K562 (cell line): Measurements from ENCODE around the gene GALNT9. TPM values are rescaled to one million over a fixed set of nuclear protein-coding genes. Genes with fewer than 3 reads are reported as not detected.
A peak's percentile ranks its signal among the peaks of the same experiment; 100 is the strongest.

ENCODE experiments used
- ATAC-seq: fragments of 200-7000 bp; cut with Tn5 transposase; 3 replicates; pipeline ENCODE4 v1.9.1; 2020; ENCODE audit warnings: moderate library complexity
- BruUV-seq: library from RNA; stranded (reverse); fragments of 400-500 nt; replicated peaks from 2 replicates; lab custom pipeline; 2021; lab: Mats Ljungman, UMichigan
- CTCF ChIA-PET: fragments of 300-600 bp; formaldehyde crosslinking; extraction: SDS; loops from one replicate; lab custom pipeline; 2021; ENCODE audit warnings: low intra/inter-chr PET ratio; lab: Yijun Ruan, JAX
- POLR2A ChIA-PET: fragments of 300-600, 350-650 bp; sonication (Branson Sonifier 250); formaldehyde crosslinking; extraction: SDS; loops from one replicate; lab custom pipeline; 2021; ENCODE audit warnings: antibody characterized with exemption, inconsistent platforms; lab: Yijun Ruan, JAX
- DNase-seq, 4 experiments: peaks; one replicate each; pipeline versions ENCODE4 v3.0.0 to v3.0.0-alpha.2; 2011 to 2018; ENCODE audit warnings: low spot score in 3 of 4, mixed read lengths in 3 of 4; ENCODE audit errors: extremely low read depth in 1 of 4
- FAIRE-seq: peaks from 2 replicates; lab custom pipeline; 2011; peaks lifted over from hg19 to GRCh38; lab: Jason Lieb, UNC
- H2AFZ ChIP-seq: 2 replicates; pipeline ENCODE4 v1.6.0; 2011; ENCODE audit warnings: low read depth, low read length, control low read depth, inconsistent platforms
- H3K27ac ChIP-seq: fragments of 200-600 bp; 3 replicates; pipeline ENCODE4 v1.8.0; 2011; ENCODE audit warnings: low read depth, mild to moderate bottlenecking, control low read depth, inconsistent platforms, low read length, moderate library complexity, mixed read lengths; ENCODE audit errors: extremely low read depth
- H3K27me3 ChIP-seq, 2 experiments: fragments of 300-600 bp in 1 of 2; 2 replicates in 1 of 2; 3 replicates in 1 of 2; pipeline versions ENCODE4 v1.6.0 to v1.8.0; 2011; ENCODE audit warnings: inconsistent platforms in 2 of 2, low read length in 2 of 2, mild to moderate bottlenecking in 1 of 2, mixed read lengths in 1 of 2, moderate library complexity in 1 of 2; ENCODE audit not compliant: control insufficient read depth in 2 of 2, insufficient read depth in 2 of 2
- H3K36me3 ChIP-seq: fragments of 300-600 bp; 3 replicates; pipeline ENCODE4 v1.8.0; 2011; ENCODE audit warnings: mild to moderate bottlenecking, low read length, inconsistent platforms; ENCODE audit not compliant: control insufficient read depth, insufficient read depth
- H3K4me1 ChIP-seq, 2 experiments: fragments of 200-600 bp in 1 of 2; replicated peaks in 1 of 2; 2 replicates in 1 of 2; 3 replicates in 1 of 2; pipeline versions ENCODE4 v1.5.1 to v1.8.0; 2011; ENCODE audit warnings: inconsistent platforms in 2 of 2, low read length in 2 of 2, mild to moderate bottlenecking in 1 of 2, mixed read lengths in 1 of 2, moderate library complexity in 1 of 2; ENCODE audit not compliant: control insufficient read depth in 2 of 2, insufficient read depth in 2 of 2
- H3K4me2 ChIP-seq: 2 replicates; pipeline ENCODE4 v1.6.1; 2011; ENCODE audit warnings: low read length, control low read depth, inconsistent platforms, mixed read lengths; ENCODE audit not compliant: insufficient read depth
- H3K4me3 ChIP-seq: fragments of 200-600 bp; sonication (generic), shearing (Covaris generic); 2 replicates; pipeline ENCODE4 v1.5.1; 2016; ENCODE audit warnings: control low read depth, inconsistent platforms
- H3K79me2 ChIP-seq: fragments of 200-600 bp; 3 replicates; pipeline ENCODE4 v1.8.0; 2011; ENCODE audit warnings: low read length, inconsistent platforms; ENCODE audit not compliant: control insufficient read depth, insufficient read depth
- H3K9ac ChIP-seq, 2 experiments: 2 replicates each; pipeline versions ENCODE4 v1.6.0 to v1.6.1; 2011; ENCODE audit warnings: low read depth in 2 of 2, low read length in 2 of 2, control low read depth in 1 of 2, inconsistent platforms in 1 of 2, mild to moderate bottlenecking in 1 of 2, mixed read lengths in 1 of 2; ENCODE audit not compliant: insufficient read depth in 1 of 2
- H3K9me1 ChIP-seq: one replicate; pipeline ENCODE4 v1.6.0; 2011; ENCODE audit warnings: inconsistent platforms, mild to moderate bottlenecking, low read length, moderate library complexity; ENCODE audit not compliant: control insufficient read depth, insufficient read depth
- H3K9me3 ChIP-seq: replicated peaks from 2 replicates; pipeline ENCODE4 v1.5.1; 2011; ENCODE audit warnings: low read depth, low read length, inconsistent platforms; ENCODE audit not compliant: control insufficient read depth, insufficient read depth
- H4K20me1 ChIP-seq: replicated peaks from 2 replicates; pipeline ENCODE4 v1.6.1; 2011; ENCODE audit warnings: low read length, inconsistent platforms, mixed read lengths; ENCODE audit not compliant: control insufficient read depth, insufficient read depth
- ATF1 ChIP-seq, 2 experiments: fragments of 450-650 bp in 1 of 2; IDR thresholded peaks; 2 replicates each; pipeline ENCODE4 v1.6.1; 2016; ENCODE audit warnings: missing compliant biosample characterization in 1 of 2, missing genetic modification characterization in 1 of 2
- CBX2 ChIP-seq: fragments of 200-600 bp; sonication (generic); IDR thresholded peaks from one replicate; pipeline ENCODE4 v1.6.1; 2012; ENCODE audit warnings: mild to moderate bottlenecking, low read length, inconsistent platforms; ENCODE audit not compliant: insufficient read depth, poor library complexity, severe bottlenecking
- CREB1 ChIP-seq, 2 experiments: sonication (generic) in 1 of 2; formaldehyde crosslinking in 1 of 2; IDR thresholded peaks; 2 replicates each; pipeline versions ENCODE4 v1.6.1 to v1.8.0; 2012 to 2022; ENCODE audit warnings: inconsistent platforms in 1 of 2, mild to moderate bottlenecking in 1 of 2, missing genetic modification reagents in 1 of 2, moderate library complexity in 1 of 2
- CREM ChIP-seq: IDR thresholded peaks from 2 replicates; pipeline ENCODE4 v1.6.1; 2014; ENCODE audit warnings: antibody characterized with exemption, low read depth
- EGR1 ChIP-seq: fragments of 450-650 bp; conservative IDR thresholded peaks from 2 replicates; pipeline ENCODE4 v1.6.1; 2017; ENCODE audit warnings: mild to moderate bottlenecking
- EWSR1 ChIP-seq: fragments of 450-650 bp; IDR thresholded peaks from 2 replicates; pipeline ENCODE4 v1.6.1; 2018; ENCODE audit warnings: borderline replicate concordance, mild to moderate bottlenecking, low read depth, moderate library complexity; ENCODE audit not compliant: partially characterized antibody
- FOXA1 ChIP-seq: fragments of 450-650 bp; IDR thresholded peaks from 2 replicates; pipeline ENCODE4 v1.6.1; 2016; ENCODE audit warnings: mild to moderate bottlenecking, borderline replicate concordance
- MAFG ChIP-seq: fragments of 450-650 bp; conservative IDR thresholded peaks from 2 replicates; pipeline ENCODE4 v1.6.1; 2016; ENCODE audit warnings: missing genetic modification characterization, missing compliant biosample characterization
- NR2F6 ChIP-seq: fragments of 450-650 bp; formaldehyde crosslinking; IDR thresholded peaks from 2 replicates; pipeline ENCODE4 v1.4.0; 2020; ENCODE audit warnings: mild to moderate bottlenecking
- RBM15 ChIP-seq: fragments of 200-400 bp; formaldehyde crosslinking; IDR thresholded peaks from 2 replicates; pipeline ENCODE4 v1.6.1; 2018; ENCODE audit warnings: mild to moderate bottlenecking, low read length, moderate library complexity; ENCODE audit not compliant: insufficient read depth
- SP2 ChIP-seq: IDR thresholded peaks from 2 replicates; pipeline ENCODE4 v1.6.1; 2011; ENCODE audit warnings: mild to moderate bottlenecking, low read depth, low read length, moderate library complexity; ENCODE audit not compliant: poor library complexity, severe bottlenecking; ENCODE audit errors: extremely low read depth
- ZC3H11A ChIP-seq: IDR thresholded peaks from 2 replicates; pipeline ENCODE4 v1.6.1; 2012; ENCODE audit warnings: low read depth, low read length, improper control_type of control experiment
- ZNF121 ChIP-seq: sonication (generic); formaldehyde crosslinking; conservative IDR thresholded peaks from 2 replicates; pipeline ENCODE4 v1.8.0; 2022; ENCODE audit warnings: missing genetic modification reagents
- WGBS: fragments of 100-300 bp; shearing (Covaris generic); methylation state at CpG from one replicate; pipeline ENCODE4 v1.1.6; 2016; ENCODE audit warnings: low coverage, mixed read lengths; ENCODE audit not compliant: insufficient coverage; ENCODE audit errors: missing lambda C conversion rate; 5-methylcytosine and 5-hydroxymethylcytosine counted together
- in situ Hi-C: fragments of 300-500 bp; cut with MboI; formaldehyde crosslinking; loops from 4 replicates; pipeline ENCODE4 v1.15.0; 2018; ENCODE audit warnings: inconsistent platforms, mixed read lengths
- intact Hi-C: fragments of 100-400 bp; cut with micrococcal nuclease; formaldehyde crosslinking; loops from 2 replicates; pipeline ENCODE4 v1.14.2; 2022
- polyA plus RNA-seq, 8 experiments: library from polyadenylated mRNA; depleted of rRNA in 4 of 8; stranded (reverse) in 5 of 8; unstranded in 3 of 8; fragments of >200 nt; fragmentation: Nextera tagmentation in 2 of 8; fragmentation: Illumina TruSeq in 1 of 8; extraction: Ambion mirVana in 2 of 8; extraction: Trizol in 1 of 8; gene quantifications; 2 replicates each; pipeline versions ENCODE4 v1.2.1 to v1.2.3, GENCODE V29; 2011 to 2014; ENCODE audit warnings: inconsistent platforms in 1 of 8, missing spikeins in 1 of 8
- total RNA-seq, 7 experiments: library from RNA; depleted of rRNA in 6 of 7; stranded (reverse); fragments of >200 nt in 6 of 7; fragmentation: Illumina TruSeq in 2 of 7; extraction: Trizol in 2 of 7; gene quantifications; 2 replicates each; pipeline versions ENCODE4 v1.2.1 to v1.2.3, GENCODE V29; 2011 to 2021; ENCODE audit warnings: low replicate concordance in 1 of 7
- TF ChIP-seq, protein P1 (sequence below): fragments of 250-450 bp; sonication (Bioruptor Pico); IDR thresholded peaks from 2 replicates; pipeline ENCODE4 v1.4.0; 2020; ENCODE audit warnings: mild to moderate bottlenecking, moderate library complexity
- TF ChIP-seq, protein P2 (sequence below): fragments of 450-650 bp; IDR thresholded peaks from 2 replicates; pipeline ENCODE4 v1.7.0; 2016; ENCODE audit warnings: borderline replicate concordance
- TF ChIP-seq, protein P3 (sequence below): fragments of 250-450 bp; sonication (Bioruptor Pico); IDR thresholded peaks from 2 replicates; pipeline ENCODE4 v1.5.0; 2021

The GALNT9 gene
- total and polyA plus RNA-seq, 9 of the 15 experiments (the other 6 are each of a cell fraction or from before 2014, with no cell fraction given), result not detected

DNA sequence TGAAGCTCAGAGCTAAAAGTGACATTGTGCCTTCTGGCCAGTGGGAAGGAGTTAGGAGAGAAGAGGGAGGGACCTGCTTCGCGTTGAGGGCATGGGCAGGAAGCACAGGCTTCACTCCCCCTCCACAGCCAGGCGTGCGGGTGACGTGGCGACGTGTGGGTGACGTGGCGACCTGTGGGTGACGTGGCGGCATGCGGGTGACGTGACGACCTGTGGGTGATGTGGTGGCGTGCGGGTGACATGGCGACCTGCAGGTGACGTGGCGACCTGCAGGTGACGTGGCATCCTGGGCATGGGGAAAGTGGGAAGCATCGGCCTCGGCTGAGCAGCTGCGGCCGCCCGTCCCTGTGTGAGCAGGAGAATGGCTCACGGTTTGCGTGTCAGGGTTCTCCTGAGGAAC, 8.2 kb upstream of the GALNT9 start:
- Histone ChIP-seq H3K4me2 (no peak overlapping the region), H3K4me3 (no peak overlapping the region), H3K36me3 (no peaks in the 10 kb centered on the region), H3K27me3 (peaks cover 33 to 90% of the 10 kb centered on the region in 2 experiments; a peak in 4 of 5 replicates), H4K20me1 (peaks cover 13% of the 10 kb centered on the region; the same call in 1 of the 2 replicates), H3K9ac (no peak overlapping the region), H3K9me3 (no peaks in the 10 kb centered on the region; the same call in 1 of the 2 replicates), H3K27ac (no peak overlapping the region), H3K79me2 (no peaks in the 10 kb centered on the region), H3K9me1 (no peaks in the 10 kb centered on the region), H2AFZ (no peak overlapping the region), H3K4me1 (peaks cover 0 to 13% of the 10 kb centered on the region in 2 experiments; a peak in 1 of 5 replicates)
- POLR2A ChIA-PET, result no interaction called here
- CTCF ChIA-PET, result no interaction called here
- FAIRE-seq, result no peak
- DNase-seq, result peak in 1 of 4 experiments; percentile 23
- intact Hi-C loops (no loop called here), in situ Hi-C loops (no loop called here)
- no peak for ATAC-seq
- BruUV-seq, result no TSS peak
- 14% methylated on average over 26 of the region's 27 CpGs for WGBS
- peak; percentile 80 for TF ChIP-seq CREB1 (IDR thresholded peaks at IDR 0.05)
- TF ChIP-seq CREB1 (CRISPR knock-in tag; IDR thresholded peaks at IDR 0.05), result peak; percentile 81
- TF ChIP-seq EWSR1, result no peak
- TF ChIP-seq MAFG (tag), result no peak
- TF ChIP-seq SP2, result no peak
- TF ChIP-seq ATF1 (CRISPR knock-in tag; IDR thresholded peaks at IDR 0.05), result no peak
- peak; percentile 75 for TF ChIP-seq ATF1 (tag; IDR thresholded peaks at IDR 0.05)
- TF ChIP-seq FOXA1, result no peak
- TF ChIP-seq, protein P1, sequence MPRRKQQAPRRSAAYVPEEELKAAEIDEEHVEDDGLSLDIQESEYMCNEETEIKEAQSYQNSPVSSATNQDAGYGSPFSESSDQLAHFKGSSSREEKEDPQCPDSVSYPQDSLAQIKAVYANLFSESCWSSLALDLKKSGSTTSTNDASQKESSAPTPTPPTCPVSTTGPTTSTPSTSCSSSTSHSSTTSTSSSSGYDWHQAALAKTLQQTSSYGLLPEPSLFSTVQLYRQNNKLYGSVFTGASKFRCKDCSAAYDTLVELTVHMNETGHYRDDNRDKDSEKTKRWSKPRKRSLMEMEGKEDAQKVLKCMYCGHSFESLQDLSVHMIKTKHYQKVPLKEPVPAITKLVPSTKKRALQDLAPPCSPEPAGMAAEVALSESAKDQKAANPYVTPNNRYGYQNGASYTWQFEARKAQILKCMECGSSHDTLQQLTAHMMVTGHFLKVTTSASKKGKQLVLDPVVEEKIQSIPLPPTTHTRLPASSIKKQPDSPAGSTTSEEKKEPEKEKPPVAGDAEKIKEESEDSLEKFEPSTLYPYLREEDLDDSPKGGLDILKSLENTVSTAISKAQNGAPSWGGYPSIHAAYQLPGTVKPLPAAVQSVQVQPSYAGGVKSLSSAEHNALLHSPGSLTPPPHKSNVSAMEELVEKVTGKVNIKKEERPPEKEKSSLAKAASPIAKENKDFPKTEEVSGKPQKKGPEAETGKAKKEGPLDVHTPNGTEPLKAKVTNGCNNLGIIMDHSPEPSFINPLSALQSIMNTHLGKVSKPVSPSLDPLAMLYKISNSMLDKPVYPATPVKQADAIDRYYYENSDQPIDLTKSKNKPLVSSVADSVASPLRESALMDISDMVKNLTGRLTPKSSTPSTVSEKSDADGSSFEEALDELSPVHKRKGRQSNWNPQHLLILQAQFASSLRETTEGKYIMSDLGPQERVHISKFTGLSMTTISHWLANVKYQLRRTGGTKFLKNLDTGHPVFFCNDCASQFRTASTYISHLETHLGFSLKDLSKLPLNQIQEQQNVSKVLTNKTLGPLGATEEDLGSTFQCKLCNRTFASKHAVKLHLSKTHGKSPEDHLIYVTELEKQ, result no peak
- TF ChIP-seq EGR1, result no peak
- TF ChIP-seq, protein P2, sequence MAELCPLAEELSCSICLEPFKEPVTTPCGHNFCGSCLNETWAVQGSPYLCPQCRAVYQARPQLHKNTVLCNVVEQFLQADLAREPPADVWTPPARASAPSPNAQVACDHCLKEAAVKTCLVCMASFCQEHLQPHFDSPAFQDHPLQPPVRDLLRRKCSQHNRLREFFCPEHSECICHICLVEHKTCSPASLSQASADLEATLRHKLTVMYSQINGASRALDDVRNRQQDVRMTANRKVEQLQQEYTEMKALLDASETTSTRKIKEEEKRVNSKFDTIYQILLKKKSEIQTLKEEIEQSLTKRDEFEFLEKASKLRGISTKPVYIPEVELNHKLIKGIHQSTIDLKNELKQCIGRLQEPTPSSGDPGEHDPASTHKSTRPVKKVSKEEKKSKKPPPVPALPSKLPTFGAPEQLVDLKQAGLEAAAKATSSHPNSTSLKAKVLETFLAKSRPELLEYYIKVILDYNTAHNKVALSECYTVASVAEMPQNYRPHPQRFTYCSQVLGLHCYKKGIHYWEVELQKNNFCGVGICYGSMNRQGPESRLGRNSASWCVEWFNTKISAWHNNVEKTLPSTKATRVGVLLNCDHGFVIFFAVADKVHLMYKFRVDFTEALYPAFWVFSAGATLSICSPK, result no peak
- no peak for TF ChIP-seq CBX2
- TF ChIP-seq ZC3H11A, result no peak
- TF ChIP-seq NR2F6 (CRISPR knock-in tag), result no peak
- peak; percentile 82 for TF ChIP-seq CREM
- TF ChIP-seq ZNF121 (CRISPR knock-in tag), result no peak
- TF ChIP-seq, protein P3, sequence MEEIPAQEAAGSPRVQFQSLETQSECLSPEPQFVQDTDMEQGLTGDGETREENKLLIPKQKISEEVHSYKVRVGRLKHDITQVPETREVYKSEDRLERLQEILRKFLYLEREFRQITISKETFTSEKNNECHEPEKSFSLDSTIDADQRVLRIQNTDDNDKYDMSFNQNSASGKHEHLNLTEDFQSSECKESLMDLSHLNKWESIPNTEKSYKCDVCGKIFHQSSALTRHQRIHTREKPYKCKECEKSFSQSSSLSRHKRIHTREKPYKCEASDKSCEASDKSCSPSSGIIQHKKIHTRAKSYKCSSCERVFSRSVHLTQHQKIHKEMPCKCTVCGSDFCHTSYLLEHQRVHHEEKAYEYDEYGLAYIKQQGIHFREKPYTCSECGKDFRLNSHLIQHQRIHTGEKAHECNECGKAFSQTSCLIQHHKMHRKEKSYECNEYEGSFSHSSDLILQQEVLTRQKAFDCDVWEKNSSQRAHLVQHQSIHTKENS (CRISPR knock-in tag), result no peak
- TF ChIP-seq RBM15, result no peak
